Activated CD4-positive, CD25-positive, alpha-beta regulatory T cell (primary cell): ENCODE data around the gene DCAF8L2.
"Not testable (repeated sequence)": the region's sequence is repeated elsewhere in the genome, so short reads cannot be mapped to it uniquely, and the experiment has no call there.

Source experiments
- DNase-seq, 4 experiments: peaks; one replicate each; lab custom pipeline; 2025; lab: John Stamatoyannopoulos, UW

Gene DCAF8L2

DNA sequence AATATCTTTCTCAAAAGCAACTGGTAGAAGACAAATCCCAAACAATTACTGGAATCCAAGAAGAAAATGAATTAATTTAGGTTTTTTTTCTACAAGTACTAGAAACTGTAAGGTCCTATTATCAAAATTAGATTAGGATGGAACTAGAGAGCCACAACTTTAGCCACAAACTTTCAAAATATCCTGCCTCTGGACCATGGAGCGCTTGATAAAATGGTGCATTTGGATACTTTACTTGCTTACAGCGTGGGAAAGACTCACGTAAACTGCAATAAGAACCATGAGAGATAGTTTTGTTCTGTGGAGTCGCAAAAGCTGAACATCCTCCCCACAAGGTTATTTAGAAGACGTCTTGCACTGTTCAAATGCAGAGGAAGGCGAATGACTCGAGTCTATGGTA, at the start of gene DCAF8L2:
TSS of gene DCAF8L2 (plus strand) at position 301 of the 400 bp plus-strand sequence. CDS start 156,552 bp downstream, outside the sequence.
- no peak for DNase-seq

DNA sequence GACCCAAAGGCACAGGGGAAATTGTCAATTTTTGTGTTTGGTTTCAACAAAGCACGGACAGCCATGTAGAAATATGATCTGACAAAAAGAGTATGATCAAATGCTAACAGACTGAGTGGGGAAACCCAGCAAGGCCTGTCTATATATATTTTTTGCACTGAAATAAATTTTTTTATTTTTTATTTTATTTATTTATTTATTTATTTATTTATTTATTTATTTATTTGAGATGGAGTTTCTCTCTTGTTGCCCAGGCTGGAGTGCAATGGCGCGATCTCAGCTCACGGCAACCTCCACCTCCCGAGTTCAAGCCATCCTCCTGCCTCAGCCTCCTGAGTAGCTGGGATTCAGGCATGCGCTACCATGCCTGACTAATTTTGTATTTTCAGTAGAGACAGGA, 49.0 kb upstream of the DCAF8L2 start:
- DNase-seq: not testable (repeated sequence)

DNA sequence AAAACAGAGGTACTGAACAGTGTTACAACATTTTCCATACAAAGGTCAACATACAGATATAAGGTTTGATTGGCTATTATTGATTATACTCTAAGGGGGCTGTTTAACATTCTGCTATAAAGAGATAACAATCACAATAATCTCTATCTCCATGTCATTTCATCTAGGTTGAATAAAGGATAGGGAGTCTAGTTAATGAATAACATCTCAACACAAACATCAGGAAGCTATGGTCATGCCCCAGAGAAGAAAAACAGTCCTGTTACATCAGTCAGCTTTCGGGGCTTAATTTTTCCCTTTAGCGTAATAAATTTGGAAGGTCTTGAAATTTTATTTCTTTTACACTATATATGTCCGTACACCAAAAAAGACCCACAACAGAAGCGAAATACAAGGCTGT, 41.5 kb upstream of the DCAF8L2 start:
- no peak for DNase-seq

DNA sequence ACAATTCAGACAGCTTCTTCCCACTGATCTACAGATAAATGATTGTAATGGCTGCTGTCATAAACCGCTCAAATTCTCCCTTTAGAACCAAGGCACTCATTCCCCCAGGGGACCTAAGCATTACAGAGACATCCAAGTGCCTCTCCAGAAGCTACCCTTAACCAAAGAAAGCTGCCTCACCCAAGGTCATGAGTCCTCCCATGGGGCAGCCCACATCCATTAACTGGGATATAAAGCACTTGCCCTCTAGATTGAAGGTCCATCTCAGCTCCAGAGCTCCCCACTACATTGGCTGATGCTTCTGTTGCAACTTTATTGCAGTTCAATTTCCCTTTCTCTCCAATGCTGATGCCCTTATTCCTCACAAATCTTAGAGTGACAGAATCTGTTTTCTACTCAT, 40.5 kb upstream of the DCAF8L2 start:
- DNase-seq: no peak

DNA sequence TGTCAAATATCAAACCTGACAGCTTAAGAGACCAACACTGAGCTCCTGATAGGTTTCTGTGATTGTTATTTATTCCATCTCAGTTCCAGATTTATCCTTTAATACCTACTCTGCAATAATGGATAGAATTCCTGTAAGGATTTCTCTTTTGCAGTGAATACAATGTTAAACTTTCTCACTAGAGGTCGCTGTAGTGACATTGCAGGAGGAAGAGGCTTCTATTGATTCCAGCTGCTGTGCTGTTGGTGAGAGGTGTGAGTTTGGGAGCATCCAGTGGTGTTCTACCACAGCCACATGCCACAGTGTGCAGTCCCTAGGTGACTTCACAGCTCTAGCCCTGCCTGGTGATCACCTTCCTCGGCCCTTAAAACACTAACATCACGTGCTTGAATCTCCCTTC, 34.6 kb upstream of the DCAF8L2 start:
- no peak for DNase-seq

DNA sequence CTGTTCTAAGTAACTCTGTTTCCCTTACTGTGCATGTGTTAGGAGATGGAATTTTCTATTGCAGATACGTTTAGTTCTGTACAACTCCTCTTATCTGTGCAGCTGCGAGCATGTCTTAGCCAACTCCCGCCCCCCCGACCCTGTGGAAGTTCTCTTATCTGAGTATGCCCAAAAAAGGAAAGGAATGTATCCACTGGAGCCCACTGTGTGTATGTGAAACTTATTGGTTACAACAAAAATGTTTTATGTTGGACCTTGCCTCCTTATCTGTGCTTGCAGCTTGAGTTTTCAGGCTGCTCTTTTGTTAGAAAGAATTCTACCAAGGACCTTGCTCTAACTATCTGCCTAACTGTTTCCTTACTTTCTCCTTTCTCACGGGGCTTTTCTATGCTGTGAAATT, 24.2 kb upstream of the DCAF8L2 start:
- DNase-seq: no peak

DNA sequence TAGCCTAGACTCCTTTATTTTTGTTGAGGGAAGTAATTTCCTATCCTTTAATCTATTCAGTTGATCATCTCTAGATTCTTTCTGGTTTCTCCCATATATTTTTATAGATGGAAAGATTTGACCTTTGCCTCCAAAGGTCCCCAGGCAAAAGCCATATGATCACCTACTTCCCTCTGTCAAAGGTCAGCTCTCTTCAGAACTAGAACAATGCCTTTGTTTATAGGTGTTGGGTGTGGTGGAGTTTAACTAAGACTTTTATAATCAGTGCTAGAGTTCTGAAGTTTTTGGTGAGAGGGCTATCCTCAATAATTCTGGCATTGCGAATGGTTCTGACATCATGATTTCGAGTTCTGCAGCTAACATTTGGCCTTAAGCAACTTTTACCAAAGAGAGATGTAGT, 19.0 kb upstream of the DCAF8L2 start:
- DNase-seq: no peak

DNA sequence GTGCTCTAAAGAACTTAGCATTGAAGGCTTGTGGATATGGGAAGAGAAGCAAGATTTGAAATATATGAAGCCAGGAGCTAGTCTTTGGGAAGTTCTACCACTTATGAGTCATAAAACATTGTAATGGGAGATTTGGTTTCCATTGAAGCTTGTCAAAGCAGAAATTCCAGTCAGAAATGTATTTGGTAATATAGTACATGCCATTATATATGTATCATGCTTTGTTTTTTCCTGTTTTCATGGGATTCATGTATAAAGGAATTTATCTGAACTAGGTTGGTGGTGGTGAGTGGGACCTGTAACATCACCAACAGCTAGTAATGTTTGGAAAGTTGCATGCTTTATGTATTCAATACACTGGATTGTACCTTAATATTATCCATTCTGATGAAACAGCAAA, 14.6 kb upstream of the DCAF8L2 start:
- no peak for DNase-seq

DNA sequence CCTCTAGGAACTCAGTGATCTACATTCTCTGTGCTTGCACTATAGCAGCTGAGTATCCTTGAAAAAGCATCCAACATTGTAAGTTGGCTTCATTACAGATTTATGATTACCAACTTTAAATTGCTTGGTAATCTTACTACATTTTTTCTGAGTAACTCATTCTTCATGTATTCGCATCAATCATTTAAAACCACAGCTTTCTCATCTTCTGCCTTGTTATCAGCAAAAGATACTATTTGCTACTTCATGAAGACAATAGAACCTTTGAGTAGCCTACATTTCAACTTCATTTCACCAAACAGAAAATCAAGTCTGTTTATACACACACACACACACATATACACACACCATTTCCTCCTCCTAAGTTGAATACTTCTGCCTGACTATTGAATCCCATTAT, 6.2 kb upstream of the DCAF8L2 start:
- DNase-seq: no peak

DNA sequence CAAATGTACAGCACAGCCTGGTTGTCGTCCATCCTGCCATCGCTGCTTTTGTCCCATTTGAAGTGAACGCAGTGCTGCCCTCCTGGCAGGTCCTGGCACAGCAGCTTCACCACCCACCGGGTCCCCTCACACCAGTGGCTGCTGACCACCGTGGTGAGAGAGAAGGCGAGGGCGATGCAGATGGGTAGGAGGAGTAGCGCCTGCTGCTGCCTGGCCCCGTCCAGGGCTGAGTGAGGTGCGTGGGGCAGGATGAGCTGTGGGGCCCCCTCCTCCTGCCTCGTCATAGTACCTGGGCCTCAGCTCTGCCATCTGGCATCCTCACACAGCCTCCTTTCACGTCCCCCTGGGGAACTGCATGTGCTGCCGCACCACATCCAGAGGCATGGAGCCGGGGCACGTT, 1.8 kb downstream of the DCAF8L2 start:
- no peak for DNase-seq

DNA sequence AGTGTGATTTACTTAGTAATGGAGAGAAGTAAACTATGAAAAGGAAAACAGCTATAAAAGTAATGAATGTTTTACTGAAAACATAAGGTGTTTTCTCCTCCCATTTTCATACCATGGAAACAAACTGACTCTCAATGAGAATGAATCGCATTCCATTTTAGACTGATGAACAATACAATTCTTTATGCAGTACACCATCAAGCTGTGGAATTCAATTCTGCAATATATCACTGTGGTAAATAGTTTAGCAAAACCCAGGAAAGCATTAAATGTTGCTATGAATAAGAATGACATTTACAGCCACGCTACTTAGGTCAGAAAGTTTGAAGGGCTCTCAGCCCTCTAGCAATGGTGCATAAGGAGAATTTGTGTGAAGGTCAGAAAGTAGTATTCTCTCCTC, 7.4 kb downstream of the DCAF8L2 start:
- no peak for DNase-seq

DNA sequence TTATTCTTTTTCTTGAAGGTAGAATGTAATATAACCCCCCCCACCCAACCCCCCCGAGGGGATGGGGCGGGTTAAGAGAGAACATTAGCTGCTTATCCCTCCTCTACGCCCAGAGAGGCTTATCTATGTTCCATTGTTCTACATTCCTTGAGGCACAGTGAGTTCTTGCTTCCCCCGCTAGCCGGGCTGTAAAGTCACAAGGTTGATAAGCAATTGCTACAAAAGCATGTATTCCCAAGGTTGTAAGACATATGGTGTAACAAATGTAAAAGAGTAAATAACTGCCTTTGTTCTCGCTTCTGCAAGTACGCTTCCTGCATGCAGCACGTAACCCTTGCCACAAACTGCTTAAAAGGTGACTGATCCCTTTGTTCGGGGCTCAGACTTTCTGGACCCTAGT, 8.2 kb downstream of the DCAF8L2 start:
- DNase-seq: no peak

DNA sequence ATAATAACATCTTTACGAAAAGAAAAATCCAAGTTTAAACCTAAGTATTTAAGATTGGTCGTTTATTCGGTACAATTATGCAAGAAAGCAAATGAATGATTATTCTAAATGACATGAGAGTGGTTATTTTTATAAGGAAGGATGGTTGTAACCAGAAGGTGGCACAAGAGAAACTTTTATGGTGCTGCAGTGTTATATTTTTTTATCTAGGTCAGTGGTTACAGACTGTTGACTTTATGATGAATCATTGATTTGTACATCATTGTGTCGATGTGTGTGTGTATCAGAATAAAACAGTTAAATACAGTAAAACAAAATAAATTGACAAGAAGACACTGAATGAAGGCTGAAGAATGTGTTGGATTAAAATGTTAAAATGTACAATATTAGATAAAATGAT, 9.8 kb downstream of the DCAF8L2 start:
- no peak for DNase-seq

DNA sequence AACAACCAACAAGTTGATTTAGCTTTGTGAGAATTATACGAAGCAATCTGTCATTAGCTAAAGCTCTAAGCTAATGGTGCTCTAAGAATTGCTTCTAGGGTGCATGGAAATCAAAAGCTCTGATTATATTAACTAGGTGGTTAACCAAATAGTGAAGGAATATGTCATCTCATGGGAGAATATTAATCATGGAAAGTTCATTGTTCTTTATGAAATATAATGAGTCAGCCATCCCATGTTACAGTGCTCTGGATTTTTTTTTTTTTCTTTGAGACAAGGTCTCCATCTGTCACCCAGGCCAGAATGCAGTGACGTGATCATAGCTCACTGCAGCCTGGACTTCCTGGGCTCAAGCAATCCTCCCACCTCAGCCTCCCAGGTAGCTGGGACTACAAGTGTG, 10.5 kb downstream of the DCAF8L2 start:
- no peak for DNase-seq

DNA sequence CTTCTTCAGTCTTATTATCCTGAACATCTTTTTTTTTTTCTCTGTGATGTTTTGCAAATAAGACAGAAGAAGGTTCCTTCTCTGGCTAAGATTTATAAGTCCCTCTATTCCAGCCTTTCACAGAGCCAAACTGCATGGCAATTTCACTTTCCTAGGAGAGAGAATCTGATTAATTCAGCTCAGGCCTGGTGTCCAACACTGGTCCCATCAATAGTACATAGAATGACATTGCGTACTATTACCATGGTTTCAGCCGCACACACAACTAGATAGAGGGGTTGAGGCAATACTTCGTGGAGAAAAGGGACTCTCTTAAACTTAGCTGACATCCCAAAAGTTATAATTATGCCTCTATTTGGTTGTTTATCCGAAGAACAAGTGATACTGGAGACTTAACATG, 18.5 kb downstream of the DCAF8L2 start:
- DNase-seq: no peak

DNA sequence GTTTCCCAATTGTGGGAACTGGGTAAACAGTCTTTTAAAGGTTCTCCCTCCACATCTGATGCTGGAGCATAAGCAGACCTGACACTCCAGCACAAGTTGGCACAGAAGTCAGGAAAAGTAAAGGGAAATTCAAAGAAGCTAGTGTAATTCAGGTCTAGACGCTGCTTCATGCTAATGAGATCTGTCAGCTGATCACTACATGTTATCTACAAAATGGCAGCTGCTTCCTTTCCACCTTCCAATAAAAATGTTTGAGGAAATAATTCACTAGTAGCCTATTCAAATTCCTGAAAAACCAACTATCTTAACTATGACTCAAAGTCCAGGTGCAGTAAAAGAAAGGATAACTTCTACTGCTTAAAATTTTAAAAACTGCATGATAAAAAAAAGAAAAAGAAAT, 29.3 kb downstream of the DCAF8L2 start:
- DNase-seq: no peak

DNA sequence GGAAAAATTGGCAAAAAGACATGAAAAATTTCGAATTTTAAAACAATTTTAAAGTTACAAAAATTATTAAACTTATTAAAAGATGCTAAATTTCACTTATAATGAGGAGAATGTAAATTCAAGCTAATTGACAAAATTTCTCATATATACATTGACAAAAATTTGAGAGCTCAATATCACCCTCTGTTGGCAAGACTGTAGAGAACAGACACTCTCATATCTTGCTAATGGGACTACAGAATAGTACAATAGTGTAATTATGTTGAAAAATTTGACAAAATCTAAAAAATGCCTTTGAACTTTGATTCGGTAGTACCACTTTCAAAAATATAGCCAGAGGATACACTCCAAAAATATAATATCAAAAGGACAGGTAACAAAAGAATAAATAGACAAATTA, 29.8 kb downstream of the DCAF8L2 start:
- no peak for DNase-seq

DNA sequence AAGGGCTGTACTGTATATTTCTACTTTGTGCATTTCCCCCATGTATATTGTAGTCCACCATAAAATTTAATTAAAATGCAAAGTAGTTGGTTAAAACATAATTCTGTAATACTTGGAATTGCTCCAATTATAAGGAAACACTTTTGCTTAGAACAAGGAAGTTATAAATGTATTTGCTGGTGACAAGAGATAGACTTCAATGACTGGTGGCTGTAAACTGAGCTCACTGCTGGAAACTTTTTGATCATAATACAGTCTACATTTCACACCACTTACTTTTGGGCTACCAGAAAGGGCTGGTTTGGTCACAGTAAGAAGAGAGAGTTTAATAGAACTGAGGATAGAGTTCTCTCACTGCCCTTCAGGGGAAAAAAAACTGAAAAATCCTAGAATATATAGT, 32.7 kb downstream of the DCAF8L2 start:
- no peak for DNase-seq

DNA sequence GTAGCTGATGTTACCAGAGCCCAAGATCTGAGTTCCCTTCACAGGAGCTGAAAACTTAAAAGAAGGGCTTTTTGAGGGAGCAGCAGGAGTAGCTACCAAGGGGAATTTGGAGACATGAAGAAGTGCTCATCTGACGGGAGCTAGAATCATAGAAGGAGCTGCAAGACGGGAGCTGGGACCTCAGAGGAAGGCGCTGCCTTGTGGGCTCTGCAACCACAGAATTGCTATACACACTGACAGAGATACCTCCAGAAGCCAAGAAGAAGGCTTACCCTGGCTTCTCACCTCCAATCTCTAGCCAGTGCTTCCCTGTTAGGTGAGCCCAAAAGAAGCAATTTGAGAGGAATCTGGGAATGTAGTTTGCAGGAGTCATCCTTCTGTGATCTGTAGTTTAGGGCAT, 35.9 kb downstream of the DCAF8L2 start:
- no peak for DNase-seq

DNA sequence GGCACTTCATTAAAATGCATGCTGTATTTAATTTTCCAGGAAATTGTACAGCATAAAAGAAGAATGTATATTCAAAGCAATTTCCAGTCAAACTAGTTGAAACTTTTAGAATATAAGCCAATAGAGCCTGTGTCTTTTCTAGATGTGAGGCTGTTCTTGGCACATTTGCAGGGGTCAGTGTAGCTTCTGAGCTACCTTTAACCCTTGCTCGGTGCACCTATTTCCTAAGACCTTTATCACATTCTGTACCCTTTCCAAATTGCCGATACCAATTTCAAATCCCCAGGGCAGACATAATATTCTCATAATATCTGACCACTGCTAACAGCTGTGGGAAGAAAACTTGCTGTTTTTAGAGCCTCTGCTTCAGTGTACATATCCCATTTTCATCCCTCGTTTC, 43.2 kb downstream of the DCAF8L2 start:
- no peak for DNase-seq

DNA sequence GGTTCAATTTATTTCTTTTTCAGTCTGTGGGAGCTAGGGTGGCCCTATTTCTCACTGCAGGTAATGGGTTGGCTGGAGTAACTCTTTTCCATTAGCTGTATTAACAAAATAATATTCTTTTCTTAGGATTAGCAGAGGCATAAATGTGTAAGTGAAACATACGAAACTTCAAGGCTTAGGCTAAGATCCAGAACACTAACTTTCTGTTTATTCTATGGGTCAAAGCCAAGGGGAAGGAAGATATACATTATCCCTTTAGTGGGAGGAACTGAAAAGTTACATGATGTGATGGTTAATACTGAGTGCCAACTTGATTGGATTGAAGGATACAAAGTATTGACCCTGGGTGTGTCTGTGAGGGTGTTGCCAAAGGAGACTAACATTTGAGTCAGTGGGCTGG, 66.4 kb downstream of the DCAF8L2 start:
- DNase-seq: no peak

DNA sequence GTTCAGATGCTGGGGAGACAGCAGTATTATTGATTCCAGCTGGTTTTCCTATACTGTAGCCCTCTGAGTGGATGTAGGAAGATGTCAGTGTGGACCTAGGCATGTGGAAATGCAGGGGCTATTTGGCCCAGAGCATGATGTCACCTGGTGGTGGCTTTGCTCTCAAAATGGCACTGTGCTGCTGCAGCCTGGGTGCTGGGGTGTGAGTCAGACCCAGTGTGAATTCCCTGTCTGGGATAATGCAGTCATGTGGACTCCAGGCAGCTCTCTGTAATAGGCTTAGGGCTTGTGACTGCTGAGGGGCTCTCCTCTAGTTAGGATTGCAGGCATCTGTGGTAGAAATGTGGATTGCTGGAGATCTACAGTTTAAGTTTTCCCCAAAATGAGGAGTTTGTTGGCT, 70.7 kb downstream of the DCAF8L2 start:
- no peak for DNase-seq

DNA sequence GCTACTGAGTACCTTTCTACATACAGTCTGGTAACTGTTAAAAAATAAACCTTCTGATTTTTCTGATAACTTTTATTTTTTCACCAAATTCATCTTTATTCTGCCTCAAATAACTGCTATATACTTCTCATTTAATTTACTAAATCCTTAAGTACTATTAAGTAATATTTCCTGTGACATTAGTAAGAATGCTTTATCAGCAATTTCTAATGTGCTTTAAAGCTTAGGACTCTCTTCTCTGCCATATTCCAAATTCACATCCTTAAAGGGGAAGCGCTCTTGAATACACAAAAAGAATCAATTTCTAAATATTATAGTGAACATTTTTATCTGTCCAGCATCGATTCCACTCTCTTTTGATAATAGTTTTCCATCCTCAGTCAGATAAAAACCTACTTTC, 81.1 kb downstream of the DCAF8L2 start:
- no peak for DNase-seq

DNA sequence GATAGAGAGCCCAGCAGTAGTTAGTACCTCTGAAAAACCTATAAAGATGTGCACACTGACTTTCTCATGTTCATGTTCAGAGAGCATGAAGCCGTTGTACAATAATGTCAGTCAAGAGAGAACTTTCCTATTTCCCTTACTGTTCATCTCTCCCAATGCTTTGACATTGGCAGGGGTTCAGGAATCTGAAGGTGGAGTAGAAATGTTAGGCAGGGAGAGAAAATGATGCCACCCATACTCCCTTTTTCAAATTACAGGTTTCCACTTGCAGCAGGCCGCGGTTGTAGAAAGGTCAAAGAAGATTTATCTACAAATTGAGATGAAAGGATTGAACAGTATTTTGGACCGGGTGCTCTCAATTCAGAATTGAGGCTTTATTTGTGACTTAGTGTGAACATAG, 84.3 kb downstream of the DCAF8L2 start:
- no peak for DNase-seq

DNA sequence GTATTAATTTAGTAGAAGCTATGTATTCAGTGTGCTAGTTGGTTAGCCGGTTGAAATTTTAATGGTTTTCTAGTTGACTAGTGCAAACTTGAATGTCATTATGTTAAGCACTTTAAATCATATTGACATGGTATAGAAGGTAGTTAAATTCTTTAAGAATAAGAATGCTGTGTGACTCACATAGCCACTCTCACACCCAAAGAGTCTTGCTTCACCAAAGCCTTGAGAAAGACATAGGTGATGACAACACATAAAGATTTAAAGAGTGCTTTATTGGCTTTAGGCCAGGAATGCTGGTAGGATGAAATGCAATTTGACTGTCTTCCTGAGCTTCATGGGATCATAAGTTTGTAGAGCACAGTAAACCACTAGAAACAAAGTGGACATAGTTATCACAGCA, 85.3 kb downstream of the DCAF8L2 start:
- DNase-seq: no peak
